Trophoblast cell (in vitro differentiated cells and primary cell): ENCODE data around the gene FSTL4.
A peak's percentile ranks its signal among the peaks of the same experiment; 100 is the strongest.

Source experiments
- DNase-seq, 2 donors: peaks; one replicate each; pipeline ENCODE4 v3.0.0-alpha.2; 2016
- H2AFZ ChIP-seq: 2 replicates; pipeline ENCODE4 v1.6.1; 2013; ENCODE audit warnings: low read length, moderate library complexity, mild to moderate bottlenecking; ENCODE audit not compliant: insufficient read depth, poor library complexity
- H2AK5ac ChIP-seq: 2 replicates; pipeline ENCODE4 v1.6.1; 2013; ENCODE audit warnings: mild to moderate bottlenecking, low read length
- H2BK120ac ChIP-seq: 2 replicates; pipeline ENCODE4 v1.6.1; 2013; ENCODE audit warnings: low read length, mild to moderate bottlenecking, moderate library complexity; ENCODE audit not compliant: insufficient read depth, poor library complexity
- H2BK12ac ChIP-seq: 2 replicates; pipeline ENCODE4 v1.6.1; 2013; ENCODE audit warnings: mild to moderate bottlenecking, low read length, moderate library complexity
- H2BK5ac ChIP-seq: 2 replicates; pipeline ENCODE4 v1.6.1; 2013; ENCODE audit warnings: low read length, low read depth, moderate library complexity, mild to moderate bottlenecking; ENCODE audit not compliant: poor library complexity
- H3K14ac ChIP-seq: 2 replicates; pipeline ENCODE4 v1.6.1; 2013; ENCODE audit warnings: mild to moderate bottlenecking, low read length
- H3K18ac ChIP-seq: 2 replicates; pipeline ENCODE4 v1.6.1; 2013; ENCODE audit warnings: mild to moderate bottlenecking, low read length
- H3K23ac ChIP-seq: 2 replicates; pipeline ENCODE4 v1.6.1; 2013; ENCODE audit warnings: low read length
- H3K27ac ChIP-seq: 2 replicates; pipeline ENCODE4 v1.5.1; 2013; ENCODE audit warnings: low read depth, mild to moderate bottlenecking, inconsistent platforms, low read length, moderate library complexity
- H3K27me3 ChIP-seq: 2 replicates; pipeline ENCODE4 v1.6.1; 2013; ENCODE audit warnings: inconsistent platforms, mild to moderate bottlenecking, low read length, moderate library complexity; ENCODE audit not compliant: insufficient read depth
- H3K36me3 ChIP-seq, 2 experiments: 1 replicate in 1 of 2; 2 replicates in 1 of 2; pipeline ENCODE4 v1.6.1; 2013; ENCODE audit warnings: low read length in 2 of 2, mild to moderate bottlenecking in 2 of 2, moderate library complexity in 1 of 2; ENCODE audit not compliant: insufficient read depth in 2 of 2, control insufficient read depth in 1 of 2
- H3K4ac ChIP-seq: 2 replicates; pipeline ENCODE4 v1.6.1; 2013; ENCODE audit warnings: low read depth, mild to moderate bottlenecking, low read length, moderate library complexity
- H3K4me1 ChIP-seq, 2 experiments: 1 replicate in 1 of 2; 2 replicates in 1 of 2; pipeline ENCODE4 v1.6.1; 2013; ENCODE audit warnings: low read length in 2 of 2, mild to moderate bottlenecking in 2 of 2, moderate library complexity in 1 of 2; ENCODE audit not compliant: insufficient read depth in 2 of 2, control insufficient read depth in 1 of 2
- H3K4me2 ChIP-seq: 2 replicates; pipeline ENCODE4 v1.6.1; 2013; ENCODE audit warnings: inconsistent platforms, mild to moderate bottlenecking, low read length, moderate library complexity
- H3K4me3 ChIP-seq: 2 replicates; pipeline ENCODE4 v1.5.1; 2013; ENCODE audit warnings: mild to moderate bottlenecking, low read depth, low read length, inconsistent platforms
- H3K79me1 ChIP-seq: one replicate; pipeline ENCODE4 v1.6.1; 2013; ENCODE audit warnings: low read length
- H3K79me2 ChIP-seq: 2 replicates; pipeline ENCODE4 v1.6.1; 2013; ENCODE audit warnings: low read length, mild to moderate bottlenecking; ENCODE audit not compliant: control insufficient read depth, insufficient read depth, poor library complexity
- H3K9ac ChIP-seq: 2 replicates; pipeline ENCODE4 v1.6.1; 2013; ENCODE audit warnings: mild to moderate bottlenecking, low read length
- H3K9me3 ChIP-seq: 2 replicates; pipeline ENCODE4 v1.6.1; 2013; ENCODE audit warnings: low read depth, mild to moderate bottlenecking, control low read depth, inconsistent platforms, low read length; ENCODE audit not compliant: insufficient read depth
- H4K12ac ChIP-seq: 2 replicates; pipeline ENCODE4 v1.6.1; 2013; ENCODE audit warnings: low read depth, mild to moderate bottlenecking, low read length, moderate library complexity
- H4K8ac ChIP-seq: 2 replicates; pipeline ENCODE4 v1.6.1; 2013; ENCODE audit warnings: low read depth, mild to moderate bottlenecking, low read length, moderate library complexity
- H4K91ac ChIP-seq: one replicate; pipeline ENCODE4 v1.6.1; 2013; ENCODE audit warnings: low read depth, mild to moderate bottlenecking, low read length, moderate library complexity
- WGBS: extraction: QIAGEN DNeasy Blood & Tissue Kit; methylation state at CpG from one replicate; pipeline ENCODE4 v1.1.7; 2013; ENCODE audit warnings: missing lambda C conversion rate; ENCODE audit not compliant: insufficient read length, insufficient coverage; ENCODE audit errors: extremely low coverage; 5-methylcytosine and 5-hydroxymethylcytosine counted together

FSTL4 gene

DNA sequence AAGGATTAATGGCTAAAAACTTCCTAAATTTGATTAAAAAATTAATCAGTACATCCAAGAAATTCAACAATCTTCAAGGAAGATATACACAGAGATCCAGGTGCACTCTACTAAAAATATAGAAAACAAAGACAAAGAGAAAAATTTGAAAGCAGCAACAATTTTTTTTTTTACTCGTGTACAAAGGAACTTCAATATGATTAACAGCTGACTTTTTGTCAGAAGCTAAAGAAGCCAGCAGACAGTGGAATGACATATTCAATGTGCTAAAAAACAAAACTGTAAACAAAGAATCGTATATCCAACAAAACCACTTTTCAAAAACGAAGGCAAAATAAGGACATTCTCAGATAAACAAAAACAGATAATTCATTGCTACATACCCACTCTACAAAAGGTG, 234.6 kb downstream of the FSTL4 start:
- no peak for DNase-seq
- no peak overlapping the region for H3K4ac ChIP-seq
- no peaks in the 10 kb centered on the region for H3K4me1 ChIP-seq
- H3K4me3 ChIP-seq, result no peak overlapping the region
- H3K79me1 ChIP-seq, result no peaks in the 10 kb centered on the region
- H2AFZ ChIP-seq, result no peak overlapping the region
- H2BK12ac ChIP-seq, result no peak overlapping the region
- no peaks in the 10 kb centered on the region for H3K79me2 ChIP-seq
- WGBS, result no CpG with 5 or more reads among the region's 3 CpGs
- no peak overlapping the region for H3K14ac ChIP-seq
- H3K9me3 ChIP-seq, result peaks cover 4% of the 10 kb centered on the region
- H3K18ac ChIP-seq, result no peak overlapping the region
- H4K8ac ChIP-seq, result no peak overlapping the region
- H3K36me3 ChIP-seq, result no peaks in the 10 kb centered on the region
- no peak overlapping the region for H2BK5ac ChIP-seq
- H2BK120ac ChIP-seq, result no peak overlapping the region
- no peak overlapping the region for H3K27ac ChIP-seq
- no peak overlapping the region for H3K23ac ChIP-seq
- H4K91ac ChIP-seq, result no peak overlapping the region
- no peak overlapping the region for H4K12ac ChIP-seq
- no peak overlapping the region for H3K9ac ChIP-seq
- no peak overlapping the region for H2AK5ac ChIP-seq
- no peak overlapping the region for H3K4me2 ChIP-seq
- H3K27me3 ChIP-seq, result no peaks in the 10 kb centered on the region

DNA sequence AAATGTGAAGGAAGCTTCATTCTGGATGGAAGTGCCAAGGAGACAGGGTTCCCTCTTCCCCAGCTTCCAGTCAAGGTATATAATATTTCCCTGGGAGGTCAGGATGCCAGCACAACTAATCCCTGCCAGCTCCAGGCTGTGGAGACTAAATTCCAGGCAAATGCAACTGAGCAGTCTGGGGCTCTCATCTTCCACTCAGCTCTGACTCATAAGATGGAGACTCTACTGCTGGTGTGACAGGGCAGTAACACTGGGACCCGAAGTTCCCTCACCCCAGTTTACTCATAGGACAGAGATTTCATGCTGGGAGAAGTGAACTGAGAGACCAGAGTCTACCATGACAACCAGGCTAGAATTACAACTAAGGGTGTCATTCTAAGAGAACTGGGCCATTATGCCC, 235.4 kb downstream of the FSTL4 start:
- no peak overlapping the region for H4K91ac ChIP-seq
- H3K23ac ChIP-seq, result no peak overlapping the region
- no peaks in the 10 kb centered on the region for H3K79me1 ChIP-seq
- no peaks in the 10 kb centered on the region for H3K36me3 ChIP-seq
- no peak overlapping the region for H3K18ac ChIP-seq
- WGBS, result no CpG with 5 or more reads among the region's 1 CpG
- H2BK120ac ChIP-seq, result no peak overlapping the region
- no peaks in the 10 kb centered on the region for H3K4me1 ChIP-seq
- H3K4me2 ChIP-seq, result no peak overlapping the region
- peaks cover 4% of the 10 kb centered on the region for H3K9me3 ChIP-seq
- no peaks in the 10 kb centered on the region for H3K27me3 ChIP-seq
- no peak overlapping the region for H2AK5ac ChIP-seq
- no peak overlapping the region for H3K4ac ChIP-seq
- no peak overlapping the region for H2BK12ac ChIP-seq
- H3K27ac ChIP-seq, result no peak overlapping the region
- no peak overlapping the region for H4K12ac ChIP-seq
- H3K14ac ChIP-seq, result no peak overlapping the region
- H2AFZ ChIP-seq, result no peak overlapping the region
- DNase-seq, result no peak
- no peak overlapping the region for H3K9ac ChIP-seq
- H2BK5ac ChIP-seq, result no peak overlapping the region
- H3K79me2 ChIP-seq, result no peaks in the 10 kb centered on the region
- H4K8ac ChIP-seq, result no peak overlapping the region
- H3K4me3 ChIP-seq, result no peak overlapping the region

DNA sequence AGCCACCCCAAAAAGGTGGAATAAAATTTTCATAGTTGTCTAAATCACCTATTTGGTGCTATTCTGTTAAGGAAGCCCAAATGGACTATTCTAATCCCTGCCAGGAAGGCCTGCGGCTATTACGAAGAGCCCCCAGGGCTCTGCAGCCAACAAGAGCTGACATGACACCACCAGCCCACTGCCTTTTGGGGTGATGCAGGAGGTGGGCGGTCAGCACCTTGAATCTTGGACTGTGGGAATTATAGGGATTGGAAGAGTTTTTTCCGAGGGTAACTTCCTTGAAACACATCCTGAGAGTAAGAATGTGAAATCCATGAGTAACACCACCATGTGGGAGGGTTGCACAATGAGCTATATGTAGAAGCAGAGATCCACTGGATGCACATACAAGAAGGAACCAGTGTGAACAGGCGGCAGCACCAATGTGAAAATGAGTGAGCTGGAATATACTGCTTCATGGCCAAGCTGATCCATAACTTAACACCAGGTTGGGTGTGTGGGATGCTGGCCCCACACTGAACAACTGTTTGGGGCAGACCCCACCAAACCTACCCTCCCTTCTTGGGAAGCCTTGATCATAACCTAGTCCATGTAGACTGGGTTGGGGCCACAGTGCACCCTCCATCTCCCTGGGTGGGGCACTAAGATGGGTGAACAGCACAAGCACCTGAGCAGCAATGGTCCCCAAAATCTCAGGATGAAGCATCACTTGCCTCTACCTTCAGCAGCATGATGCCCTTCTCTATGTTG, 239.0 kb downstream of the FSTL4 start:
- H3K4ac ChIP-seq, result no peak overlapping the region
- no peak overlapping the region for H4K8ac ChIP-seq
- no peak overlapping the region for H2BK12ac ChIP-seq
- no peaks in the 10 kb centered on the region for H3K27me3 ChIP-seq
- no peak overlapping the region for H3K4me2 ChIP-seq
- no peaks in the 10 kb centered on the region for H3K79me2 ChIP-seq
- H2AK5ac ChIP-seq, result no peak overlapping the region
- H3K4me1 ChIP-seq, result no peaks in the 10 kb centered on the region
- H3K9ac ChIP-seq, result peak overlapping the region; percentile 14
- no peak overlapping the region for H2BK5ac ChIP-seq
- no peak overlapping the region for H4K12ac ChIP-seq
- no peak overlapping the region for H3K23ac ChIP-seq
- H3K27ac ChIP-seq, result no peak overlapping the region
- H3K4me3 ChIP-seq, result no peak overlapping the region
- H3K14ac ChIP-seq, result no peak overlapping the region
- no peak overlapping the region for H2AFZ ChIP-seq
- no peak overlapping the region for H3K18ac ChIP-seq
- no CpG with 5 or more reads among the region's 5 CpGs for WGBS
- peaks cover 5% of the 10 kb centered on the region for H3K9me3 ChIP-seq
- H3K36me3 ChIP-seq, result no peaks in the 10 kb centered on the region
- H3K79me1 ChIP-seq, result no peaks in the 10 kb centered on the region
- no peak overlapping the region for H2BK120ac ChIP-seq
- H4K91ac ChIP-seq, result no peak overlapping the region
- peak; percentile 52 to 73 for DNase-seq

DNA sequence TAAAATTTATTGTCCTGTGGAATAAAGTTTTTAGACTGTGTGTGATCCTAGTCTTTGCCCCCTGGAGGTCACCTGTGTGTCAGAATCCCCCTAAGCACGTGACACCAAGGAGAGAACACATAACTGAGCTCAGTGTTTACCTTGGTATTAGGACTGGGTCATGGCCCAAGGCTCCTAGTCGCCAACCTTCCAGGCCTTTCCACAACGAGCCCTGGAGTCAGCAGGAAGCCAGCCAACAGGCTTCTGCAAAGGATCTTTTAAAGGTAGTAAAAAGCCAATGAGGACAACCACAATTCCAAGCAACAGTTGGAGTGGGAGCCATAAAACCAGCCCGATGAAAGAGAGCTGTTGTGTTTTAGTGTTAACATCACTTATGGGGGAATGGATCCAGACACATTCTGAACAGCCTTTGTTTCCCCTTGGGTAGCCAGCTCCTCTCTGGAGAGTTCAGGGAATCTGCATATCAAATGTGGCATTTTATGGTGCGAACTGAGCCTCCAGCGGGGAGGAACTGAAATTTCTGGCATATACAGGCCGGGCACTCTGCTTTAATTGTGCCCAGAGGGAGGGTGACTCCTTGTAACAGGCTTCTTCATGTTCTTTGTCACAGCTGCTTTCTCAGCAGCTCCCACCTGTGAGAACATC, 239.9 kb downstream of the FSTL4 start:
- no CpG with 5 or more reads among the region's 7 CpGs for WGBS
- Histone ChIP-seq H2AFZ (no peak overlapping the region), H2BK5ac (no peak overlapping the region), H3K4me3 (no peak overlapping the region), H3K27ac (no peak overlapping the region), H3K36me3 (no peaks in the 10 kb centered on the region), H3K9me3 (peaks cover 5% of the 10 kb centered on the region), H2BK12ac (no peak overlapping the region), H3K14ac (no peak overlapping the region), H4K8ac (no peak overlapping the region), H3K4me2 (no peak overlapping the region), H3K79me1 (no peaks in the 10 kb centered on the region), H3K23ac (no peak overlapping the region), H3K18ac (no peak overlapping the region), H3K79me2 (no peaks in the 10 kb centered on the region), H3K4me1 (no peaks in the 10 kb centered on the region), H4K12ac (no peak overlapping the region), H2BK120ac (no peak overlapping the region), H2AK5ac (no peak overlapping the region), H3K9ac (no peak overlapping the region), H3K27me3 (no peaks in the 10 kb centered on the region), H3K4ac (no peak overlapping the region), H4K91ac (no peak overlapping the region)
- no peak for DNase-seq
